GM21619 (cell line): ENCODE results near the gene CCM2.

Source experiments
- ATAC-seq: cut with Tn5 transposase; IDR thresholded peaks from one replicate; pipeline ENCODE4 v1.9.1; 2021; ENCODE audit not compliant: unreplicated experiment

The CCM2 gene

GRCh38 chr7:45118292-45118691, 118.3 kb downstream of the CCM2 start:
- ATAC-seq = no peak

GRCh38 chr7:45118889-45119331, 118.9 kb downstream of the CCM2 start:
- ATAC-seq = no peak

GRCh38 chr7:45119550-45119949, 119.5 kb downstream of the CCM2 start:
- no peak for ATAC-seq

DNA sequence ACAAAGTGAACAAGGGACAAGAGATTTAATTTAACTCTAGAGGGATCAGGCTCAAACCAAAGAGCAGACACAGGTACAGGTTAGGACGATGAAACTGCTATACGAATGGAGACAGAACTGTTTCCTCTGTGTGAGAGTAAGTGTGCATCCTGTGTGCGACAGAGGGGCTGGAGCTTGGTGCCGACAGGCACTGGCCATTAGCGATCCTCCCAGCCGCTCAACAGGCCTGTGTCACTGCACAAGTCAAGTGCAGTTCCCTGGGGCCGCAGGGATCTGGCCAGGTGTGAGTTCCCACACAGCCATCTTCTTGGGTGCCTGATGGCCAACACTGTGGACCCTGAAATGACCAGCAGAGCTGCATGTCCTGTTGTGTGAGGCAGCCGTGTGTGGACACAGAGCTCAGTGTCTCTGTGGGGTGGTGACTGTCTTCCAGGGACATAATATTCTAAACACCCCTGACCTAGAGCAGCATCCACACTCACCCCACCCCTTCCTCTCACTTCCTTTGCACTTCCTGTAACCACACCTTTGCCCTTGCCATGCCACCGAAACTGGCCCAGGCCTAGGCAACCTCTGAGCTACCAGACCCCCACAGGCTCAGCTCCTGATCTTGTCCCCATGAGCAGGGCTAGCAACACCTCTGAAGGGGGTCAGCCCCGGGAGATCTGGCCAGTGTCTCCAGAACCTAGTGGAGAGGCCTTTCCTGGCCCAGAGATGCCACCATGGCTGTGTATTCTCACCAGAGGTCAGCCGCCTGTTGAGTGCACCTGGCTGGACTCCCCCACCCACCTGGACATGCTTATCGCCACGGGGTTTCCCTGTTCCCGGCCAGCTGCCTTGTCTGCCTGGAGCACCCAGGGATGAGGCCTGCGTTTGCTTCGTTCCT, 123.2 kb downstream of the CCM2 start:
- no peak for ATAC-seq

DNA sequence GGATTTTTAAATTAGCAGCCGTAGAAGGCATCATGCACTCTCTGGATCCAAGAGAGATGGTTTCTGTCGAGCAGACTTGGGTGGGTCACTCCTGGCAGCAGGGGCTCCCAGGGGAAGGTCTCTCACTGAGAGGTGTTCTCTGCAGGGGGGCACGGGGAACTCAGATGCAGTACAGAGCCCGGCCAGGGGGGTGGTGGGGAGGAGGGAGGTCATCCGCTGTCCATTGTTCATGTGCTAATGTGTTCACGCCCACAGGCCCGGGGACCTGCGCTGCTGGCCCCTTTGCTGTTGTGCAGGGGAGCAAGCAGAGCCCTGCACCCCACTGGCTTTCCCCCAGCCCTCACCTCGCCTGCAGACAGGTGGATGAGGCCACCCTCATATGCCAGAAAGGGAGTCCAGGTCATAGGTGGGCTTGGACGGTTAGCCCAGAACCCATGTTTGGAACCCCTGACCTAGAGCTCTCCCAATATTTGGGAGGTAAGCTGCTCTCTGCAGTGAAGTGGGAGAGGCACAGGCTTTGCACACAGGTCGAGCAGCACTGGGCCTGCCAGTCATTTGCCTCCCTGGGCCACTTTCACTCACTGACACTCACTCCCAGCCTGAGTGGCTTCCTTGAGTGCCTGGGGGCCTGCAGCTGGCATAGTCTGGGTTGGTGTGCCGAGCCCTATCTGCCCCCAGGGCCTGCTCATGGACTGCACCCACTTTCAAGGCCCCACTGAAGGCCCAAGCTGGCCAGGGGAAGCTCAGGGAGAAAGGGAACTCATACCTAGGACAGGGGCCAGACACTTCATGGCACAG, 124.1 kb downstream of the CCM2 start:
- no peak for ATAC-seq

DNA sequence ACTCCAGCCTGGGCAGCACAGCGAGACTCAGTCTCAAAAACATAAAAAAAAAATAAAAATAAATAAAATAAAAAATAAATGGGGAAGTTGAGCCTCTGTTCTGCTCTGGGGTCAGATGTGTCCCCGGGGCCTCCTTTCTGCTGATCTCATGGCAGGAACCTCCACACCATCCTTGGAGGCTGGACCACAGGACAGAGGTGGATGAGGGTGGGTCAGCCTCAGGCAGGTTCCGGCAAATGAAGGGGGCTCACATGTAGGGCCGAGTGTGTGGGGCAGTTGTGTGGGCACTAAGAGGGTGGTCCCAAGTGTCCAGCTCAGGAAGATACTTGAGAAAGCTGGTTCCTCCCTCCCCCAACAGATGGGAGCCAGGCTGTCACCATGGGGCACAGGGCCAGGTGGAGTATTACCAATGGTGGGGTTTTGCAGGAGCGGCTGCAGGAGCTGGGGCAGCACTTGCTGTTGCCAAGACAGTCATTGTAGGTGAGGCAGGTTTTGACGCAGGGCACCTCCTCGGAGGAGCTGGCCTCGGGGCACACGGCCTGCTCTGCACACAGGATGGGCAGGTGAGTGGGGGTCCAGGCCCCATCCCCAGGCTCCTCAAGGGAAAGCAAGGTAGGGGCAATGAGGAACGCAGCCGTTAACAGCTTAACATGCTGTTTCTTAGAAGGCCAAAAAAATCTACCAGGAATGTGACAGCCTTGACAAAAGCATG, 125.3 kb downstream of the CCM2 start:
- no peak for ATAC-seq
